Activated T-helper 1 cell treated with Interleukin-2 at 50 U/mL for 16 hours (primary cell): ENCODE measurements around the gene SETD7.
"Not testable (repeated sequence)": the region's sequence is repeated elsewhere in the genome, so short reads cannot be mapped to it uniquely, and the experiment has no call there.

Source experiments
- DNase-seq: peaks from one replicate; pipeline ENCODE4 v3.0.0-alpha.2; 2020; ENCODE audit warnings: low read depth

SETD7 gene

DNA sequence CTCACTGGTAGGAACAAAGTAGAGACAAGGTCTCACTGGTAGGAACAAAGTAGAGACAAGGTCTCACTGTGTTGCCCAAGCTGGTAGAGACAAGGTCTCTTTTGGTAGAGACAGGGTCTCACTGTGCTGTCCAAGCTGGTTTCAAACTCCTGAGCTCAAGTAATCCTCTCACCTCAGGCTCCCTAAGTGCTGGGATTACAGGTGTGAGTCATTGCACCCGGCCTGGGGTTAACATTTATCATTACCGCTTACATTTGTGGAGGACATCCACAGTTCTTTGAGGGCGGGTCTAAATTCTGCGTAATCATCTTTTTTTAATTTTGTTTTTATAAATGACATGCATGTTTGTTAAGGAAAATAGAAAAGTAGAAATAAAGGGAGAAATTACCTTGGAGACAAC is 90.1 kb downstream of the SETD7 start:
- DNase-seq, result no peak

DNA sequence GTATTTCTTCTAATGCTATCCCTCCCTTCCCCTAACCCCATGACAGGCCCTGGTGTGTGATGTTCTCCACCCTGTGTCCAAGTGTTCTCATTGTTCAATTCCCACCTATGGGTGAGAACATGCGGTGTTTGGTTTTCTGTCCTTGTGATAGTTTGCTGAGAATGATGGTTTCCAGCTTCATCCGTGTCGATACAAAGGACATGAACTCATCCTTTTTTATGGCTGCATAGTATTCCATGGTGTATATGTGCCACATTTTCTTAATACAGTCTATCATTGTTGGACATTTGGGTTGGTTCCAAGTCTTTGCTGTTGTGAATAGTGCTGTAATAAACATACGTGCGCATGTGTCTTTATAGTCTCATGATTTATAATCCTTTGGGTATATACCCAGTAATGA is 91.5 kb downstream of the SETD7 start:
- not testable (repeated sequence) for DNase-seq

DNA sequence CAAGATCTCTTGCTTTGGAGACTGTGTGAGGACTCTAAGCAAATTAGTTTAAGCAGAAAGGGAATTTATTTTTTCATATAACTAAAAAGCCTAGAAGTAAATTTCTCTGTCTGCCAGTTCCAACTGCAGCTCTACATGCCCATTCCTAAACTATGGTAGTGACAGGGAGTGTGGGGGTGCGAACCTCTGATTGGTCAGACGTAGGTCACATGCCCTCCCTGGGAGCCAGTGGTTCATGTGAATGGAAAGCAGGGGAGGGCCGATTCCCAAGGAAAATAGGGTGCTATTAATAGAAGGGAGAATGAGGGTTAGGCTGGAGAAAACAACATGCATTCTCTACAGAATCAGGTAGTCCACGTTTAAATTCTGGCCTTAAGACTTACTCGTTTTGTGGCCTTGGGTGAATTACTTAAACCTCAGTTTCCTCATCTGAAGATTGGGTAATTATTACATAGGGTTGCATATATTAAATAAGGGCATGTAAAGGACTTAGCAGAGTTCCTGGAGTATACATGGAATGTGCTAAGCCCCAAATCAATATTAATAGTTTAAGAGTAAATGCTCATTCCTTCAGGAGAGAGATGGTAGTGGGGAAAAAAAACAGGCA is 94.9 kb downstream of the SETD7 start:
- DNase-seq, result no peak

DNA sequence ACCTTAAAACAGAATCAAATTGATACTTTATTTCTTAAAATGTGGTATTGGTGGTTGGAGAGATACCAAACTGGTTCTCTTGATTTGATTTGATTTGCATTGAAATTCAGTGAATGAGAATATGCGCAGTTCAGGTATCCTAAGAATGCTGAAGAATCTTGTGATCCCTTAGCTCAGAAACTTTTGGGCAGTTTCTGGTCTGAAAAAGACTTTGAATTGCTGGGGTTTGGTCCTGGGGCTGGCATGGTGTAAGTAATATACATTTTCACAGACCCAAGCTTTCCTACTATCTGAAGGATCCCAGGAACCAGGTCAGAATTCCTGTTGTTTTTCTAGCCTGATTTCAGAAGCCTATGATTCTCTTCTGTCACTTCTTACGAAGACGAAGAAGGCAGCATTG is 95.5 kb downstream of the SETD7 start:
- no peak for DNase-seq

DNA sequence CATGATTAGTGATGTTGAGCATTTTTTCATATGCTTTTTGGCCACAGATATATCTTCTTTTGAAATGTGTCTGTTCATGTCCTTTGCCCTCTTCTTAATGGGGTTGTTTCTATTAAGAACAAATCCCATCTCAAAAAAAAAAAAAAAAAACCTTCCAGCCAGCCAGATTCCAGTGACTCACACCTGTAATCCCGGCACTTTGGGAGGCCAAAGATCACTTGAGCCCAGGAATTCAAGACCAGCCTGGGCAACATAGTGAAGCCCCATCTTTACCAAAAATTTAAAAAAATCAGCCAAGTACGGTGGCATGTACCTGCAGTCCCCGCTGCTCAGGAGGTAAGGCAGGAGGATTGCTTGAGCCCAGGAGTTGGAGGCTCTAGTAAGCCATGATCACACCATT is 97.0 kb downstream of the SETD7 start:
- no peak for DNase-seq

DNA sequence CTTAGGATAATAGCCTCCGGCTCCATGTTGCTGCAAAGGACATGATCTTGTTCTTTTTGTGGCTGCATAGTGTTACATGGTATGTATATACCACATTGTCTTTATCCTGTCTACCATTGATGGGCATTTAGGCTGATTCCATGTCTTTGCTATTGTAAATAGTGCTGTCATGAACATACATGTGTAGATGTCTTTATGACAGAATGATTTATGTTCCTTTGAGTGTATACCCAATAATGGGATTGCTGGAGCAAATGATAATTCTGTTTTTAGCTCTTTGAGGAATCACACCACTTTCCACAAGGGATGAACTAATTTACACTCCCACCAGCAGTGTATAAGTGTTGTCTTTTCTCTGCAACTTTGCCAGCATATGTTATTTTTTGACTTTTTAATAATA is 97.5 kb downstream of the SETD7 start:
- DNase-seq, result no peak

DNA sequence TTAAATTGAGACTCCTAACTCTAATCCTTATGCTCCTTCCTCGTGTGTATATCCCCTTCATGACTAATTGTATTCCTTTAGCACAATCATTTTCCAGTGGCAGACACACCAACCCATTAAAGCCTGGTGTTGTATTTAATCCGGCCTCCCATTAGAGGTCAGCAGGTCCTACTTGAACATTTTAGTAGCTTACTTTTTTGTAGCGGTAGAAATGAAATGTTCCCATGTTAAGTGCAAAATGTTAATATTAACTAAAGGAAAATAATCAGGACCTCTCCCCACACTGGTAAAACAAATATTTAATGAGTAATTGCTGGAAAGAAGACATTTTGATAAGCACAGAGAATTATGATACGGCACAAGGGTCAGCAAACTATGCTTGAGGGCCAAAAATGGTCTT is 98.7 kb downstream of the SETD7 start:
- DNase-seq, result no peak

DNA sequence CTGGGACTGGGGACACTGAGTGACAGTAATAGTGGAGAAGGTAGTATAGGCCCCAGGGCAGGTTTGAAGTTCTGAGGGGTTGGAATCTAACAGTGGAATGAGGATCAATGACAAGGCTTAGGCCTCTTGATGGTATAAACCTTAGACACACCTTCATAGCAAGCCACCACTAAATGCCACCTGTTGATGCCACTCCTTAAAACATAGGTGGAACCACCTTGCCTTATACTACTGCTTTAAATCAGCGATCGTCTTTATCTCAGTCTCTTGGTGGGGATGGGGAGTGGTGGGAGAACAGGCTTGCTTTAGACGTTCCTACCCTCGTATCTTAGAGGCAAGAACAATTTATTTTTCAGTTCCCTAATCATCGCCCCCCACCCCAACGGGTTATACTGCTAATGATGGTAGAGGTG is 100.9 kb downstream of the SETD7 start:
- DNase-seq, result no peak

DNA sequence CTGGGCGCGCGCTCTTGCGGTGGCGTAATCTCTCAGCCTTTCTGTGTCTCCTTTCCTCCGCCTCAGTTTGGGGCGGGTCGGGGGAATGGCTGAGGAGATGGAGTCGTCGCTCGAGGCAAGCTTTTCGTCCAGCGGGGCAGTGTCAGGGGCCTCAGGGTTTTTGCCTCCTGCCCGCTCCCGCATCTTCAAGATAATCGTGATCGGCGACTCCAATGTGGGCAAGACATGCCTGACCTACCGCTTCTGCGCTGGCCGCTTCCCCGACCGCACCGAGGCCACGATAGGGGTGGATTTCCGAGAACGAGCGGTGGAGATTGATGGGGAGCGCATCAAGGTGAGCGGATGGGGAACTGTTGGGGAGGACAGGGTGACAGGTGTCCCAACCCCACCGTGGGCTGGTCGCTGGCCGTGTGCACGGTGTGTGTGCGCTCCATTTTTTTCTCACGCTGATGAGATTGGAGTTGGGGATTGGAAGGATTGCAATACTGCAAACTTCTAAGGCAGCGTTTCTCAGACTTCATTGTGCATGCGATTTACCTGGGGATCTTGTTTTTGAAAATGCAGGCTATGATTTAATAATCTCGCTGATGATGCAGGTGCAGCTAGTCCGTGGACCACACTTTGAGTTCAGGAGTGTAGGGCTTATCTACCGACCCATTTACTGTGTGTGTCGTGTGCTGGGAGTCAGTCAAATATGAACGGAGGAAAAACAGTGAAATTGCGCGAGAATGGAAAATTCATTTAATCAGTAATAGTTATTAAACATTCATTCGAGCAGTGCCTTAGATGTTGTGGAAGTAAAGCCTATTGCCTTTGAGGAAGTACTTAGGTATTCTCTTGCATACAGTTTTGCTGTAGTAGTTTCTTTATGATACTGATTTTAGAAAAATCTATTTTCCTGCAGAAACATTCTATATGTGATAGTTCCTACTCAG is 101.6 kb downstream of the SETD7 start, which contains the start of gene RAB33B:
Gene RAB33B (plus strand): TSS at position 11 of the 935 bp plus-strand sequence. CDS start 75 bp downstream, at position 86.
- DNase-seq, result no peak

DNA sequence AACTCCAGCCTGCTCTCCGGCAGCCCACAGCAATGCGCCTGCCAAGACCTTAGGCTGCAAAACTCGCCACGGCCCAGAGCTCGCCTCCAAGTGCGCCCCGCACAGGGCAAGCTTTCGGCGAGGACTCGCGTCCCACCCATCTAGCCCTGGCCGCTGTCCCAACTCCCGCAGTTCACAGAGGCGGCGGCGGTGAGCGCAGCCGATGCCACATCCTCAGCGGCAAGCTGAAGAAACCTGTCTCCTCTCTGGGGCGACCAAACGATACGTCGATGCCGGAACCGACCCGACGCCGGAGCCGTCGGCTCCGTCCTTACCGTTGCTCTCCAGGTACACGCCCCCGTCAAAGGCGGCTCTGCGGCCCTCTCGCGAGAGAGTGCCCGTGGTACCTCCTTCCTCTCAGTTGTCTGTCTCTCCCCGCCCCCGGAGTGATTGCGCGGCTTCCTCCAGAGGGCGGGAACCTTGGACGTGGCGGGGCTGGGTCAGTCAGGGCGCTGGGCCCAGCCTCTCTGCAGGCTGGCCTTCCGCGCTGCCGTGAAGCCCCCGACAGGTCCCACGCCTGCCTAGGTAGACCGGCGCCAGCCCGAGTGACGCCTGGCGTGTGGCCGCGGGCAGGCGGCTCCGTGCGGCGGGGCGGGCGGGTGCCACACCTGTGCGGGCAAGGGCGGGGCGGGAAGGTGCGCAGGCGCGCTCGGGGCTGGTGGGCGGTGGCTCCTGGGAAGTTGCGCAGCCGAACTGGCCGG is 102.5 kb downstream of the SETD7 start:
- DNase-seq, result peak; percentile 92

DNA sequence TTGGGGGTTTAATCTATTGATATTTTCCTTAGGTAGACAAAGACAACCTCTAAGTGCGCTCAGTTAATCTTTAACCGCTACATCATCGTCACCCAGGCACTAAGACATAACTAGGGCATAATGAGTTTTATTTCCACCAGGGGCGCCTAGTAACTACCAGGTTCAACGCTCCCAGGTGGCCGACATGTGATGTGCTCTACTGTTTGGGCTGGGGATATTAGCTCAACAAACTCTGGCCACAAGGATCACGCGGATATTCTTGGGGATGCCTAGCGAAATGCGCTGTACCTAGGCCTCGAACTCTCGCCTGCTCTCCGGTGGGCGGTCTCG is 103.0 kb downstream of the SETD7 start:
- peak; percentile 44 for DNase-seq

DNA sequence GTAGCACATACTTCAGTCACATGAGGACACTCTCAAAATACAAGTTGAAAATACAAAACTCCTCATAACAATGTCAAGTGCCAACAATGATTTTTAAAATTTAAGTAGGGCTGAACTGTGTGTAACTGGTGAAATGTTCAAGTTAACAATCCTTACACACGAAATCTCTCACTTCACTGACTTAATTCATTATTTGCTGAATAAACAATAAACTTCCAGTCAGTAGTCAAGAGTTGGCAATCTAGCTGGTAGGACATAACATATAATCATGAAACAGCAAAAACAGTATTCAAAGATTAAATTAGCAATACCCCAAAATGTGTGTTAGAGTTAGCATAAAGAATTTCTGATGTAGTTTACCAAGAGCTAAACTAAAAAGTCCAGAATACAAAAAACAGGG is 104.0 kb downstream of the SETD7 start:
- DNase-seq, result no peak

DNA sequence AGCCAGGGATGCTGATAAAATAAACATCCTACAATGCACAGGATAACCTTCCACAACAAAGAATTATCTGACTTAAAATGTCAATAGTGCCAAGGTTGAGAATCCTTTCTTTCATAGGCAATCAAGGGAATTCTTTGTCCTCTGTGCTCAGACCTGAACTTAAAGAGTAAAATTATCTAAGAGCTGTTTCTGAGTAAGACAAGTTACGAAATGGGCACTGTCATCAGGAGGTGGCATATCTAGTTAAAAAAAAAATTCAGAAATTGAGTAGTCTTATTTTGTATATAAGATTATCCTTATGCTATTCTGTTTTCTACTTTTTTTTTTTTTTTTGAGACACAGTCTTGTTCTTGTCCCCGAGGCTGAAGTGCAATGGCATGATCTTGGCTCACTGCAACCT is 105.4 kb downstream of the SETD7 start:
- DNase-seq, result no peak

DNA sequence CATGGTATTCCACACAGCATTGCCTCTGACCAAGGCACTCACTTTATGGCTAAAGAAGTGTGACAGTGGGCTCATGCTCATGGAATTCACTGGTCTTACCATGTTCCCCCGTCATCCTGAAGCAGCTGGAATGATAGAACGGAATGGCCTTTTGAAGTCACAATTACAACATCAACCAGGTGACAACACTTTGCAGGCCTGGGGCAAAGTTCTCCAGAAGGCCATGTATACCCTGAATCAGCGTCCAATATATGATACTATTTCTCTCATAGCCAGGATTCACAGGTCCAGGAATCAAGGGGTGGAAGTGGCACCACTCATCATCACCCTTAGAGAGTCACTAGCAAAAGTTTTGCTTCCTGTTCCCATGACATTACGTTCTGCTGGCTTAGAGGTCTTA is 108.9 kb downstream of the SETD7 start:
- not testable (repeated sequence) for DNase-seq
